NCI-H2171 treated with DMSO at 0.1 percent for 48 hours (cell line): ENCODE results near the gene ATP2A3.

ENCODE experiments used
- DNase-seq: peaks from one replicate; lab custom pipeline; 2025; lab: John Stamatoyannopoulos, UW

Gene ATP2A3

DNA sequence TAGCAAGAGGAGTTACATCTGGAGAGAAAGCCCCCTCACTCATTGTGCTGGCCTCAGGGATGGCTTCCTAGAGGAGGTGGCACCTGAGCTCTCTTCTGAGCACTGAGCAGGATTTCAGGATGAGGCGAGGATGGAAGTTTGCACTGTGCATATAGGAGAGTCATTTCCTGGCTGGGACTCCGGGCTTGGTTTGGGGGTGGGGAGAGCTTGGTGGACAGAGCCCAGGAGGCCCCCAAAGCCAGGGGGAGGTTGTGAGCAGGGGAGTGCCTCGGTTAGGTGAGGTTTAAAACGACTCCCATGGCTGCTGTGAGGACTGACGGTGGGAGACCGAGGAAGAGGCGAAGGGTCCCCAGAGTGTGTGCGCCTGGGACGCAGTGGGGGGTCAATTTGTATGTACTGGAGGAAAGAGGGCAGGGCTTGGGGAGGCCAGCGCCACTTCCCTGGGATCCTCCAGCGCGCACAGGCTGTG, 72.6 kb downstream of the ATP2A3 start:
- DNase-seq = no peak

DNA sequence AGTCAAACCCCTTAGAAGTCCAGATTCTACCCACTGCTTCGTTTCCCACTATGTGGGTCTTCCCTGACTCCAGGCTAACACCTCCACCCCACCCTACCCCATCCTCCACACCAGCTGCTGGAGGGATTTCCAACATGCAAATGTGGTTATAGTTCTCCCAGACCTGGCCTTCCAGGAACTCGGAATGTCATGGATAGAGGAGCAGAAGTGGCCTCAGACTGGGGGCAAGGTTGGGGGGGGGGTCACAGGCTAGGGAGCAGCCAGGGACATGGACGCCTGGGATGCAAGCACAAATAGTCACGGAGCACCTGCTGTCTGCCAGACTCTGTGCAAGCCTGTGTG, 73.4 kb downstream of the ATP2A3 start:
- DNase-seq = no peak

DNA sequence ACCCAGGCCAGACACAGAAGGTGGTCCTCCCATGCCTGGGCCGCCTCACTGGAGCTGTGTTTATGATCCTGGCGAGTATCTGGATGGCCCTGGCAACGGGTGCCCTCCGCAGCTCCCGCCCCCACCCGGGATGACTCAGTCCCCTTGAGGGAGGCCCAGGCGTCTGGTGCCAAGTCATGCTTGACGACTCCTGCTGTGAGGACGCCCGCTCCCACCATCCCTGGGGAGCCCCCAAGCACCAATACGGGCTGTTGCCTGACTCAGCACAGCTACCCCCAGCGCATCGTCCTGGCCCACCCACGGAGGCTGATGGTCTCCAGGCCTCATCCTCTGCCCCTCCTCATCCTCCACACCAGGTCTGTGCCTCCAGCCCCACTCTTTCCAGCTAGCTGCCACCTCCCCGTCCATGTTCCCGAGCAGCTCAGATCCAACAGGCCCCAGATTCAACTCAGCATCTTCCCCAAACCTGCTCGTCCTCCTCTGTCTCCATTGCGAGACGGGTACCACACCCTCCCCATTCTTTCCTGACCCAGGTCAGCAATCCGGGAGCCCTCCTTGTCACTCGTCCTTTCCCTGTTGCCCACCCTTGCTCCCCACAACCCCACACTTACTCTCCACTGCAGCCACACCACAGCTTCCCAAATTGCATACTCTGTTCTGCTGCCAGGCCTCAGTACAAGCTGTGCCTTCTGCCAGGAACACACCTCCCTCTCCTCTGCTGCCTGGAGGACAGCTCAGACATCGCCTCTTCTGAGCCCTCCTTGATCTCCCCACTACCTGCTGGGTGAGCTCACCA, 74.0 kb downstream of the ATP2A3 start:
- DNase-seq = peak; percentile 90

DNA sequence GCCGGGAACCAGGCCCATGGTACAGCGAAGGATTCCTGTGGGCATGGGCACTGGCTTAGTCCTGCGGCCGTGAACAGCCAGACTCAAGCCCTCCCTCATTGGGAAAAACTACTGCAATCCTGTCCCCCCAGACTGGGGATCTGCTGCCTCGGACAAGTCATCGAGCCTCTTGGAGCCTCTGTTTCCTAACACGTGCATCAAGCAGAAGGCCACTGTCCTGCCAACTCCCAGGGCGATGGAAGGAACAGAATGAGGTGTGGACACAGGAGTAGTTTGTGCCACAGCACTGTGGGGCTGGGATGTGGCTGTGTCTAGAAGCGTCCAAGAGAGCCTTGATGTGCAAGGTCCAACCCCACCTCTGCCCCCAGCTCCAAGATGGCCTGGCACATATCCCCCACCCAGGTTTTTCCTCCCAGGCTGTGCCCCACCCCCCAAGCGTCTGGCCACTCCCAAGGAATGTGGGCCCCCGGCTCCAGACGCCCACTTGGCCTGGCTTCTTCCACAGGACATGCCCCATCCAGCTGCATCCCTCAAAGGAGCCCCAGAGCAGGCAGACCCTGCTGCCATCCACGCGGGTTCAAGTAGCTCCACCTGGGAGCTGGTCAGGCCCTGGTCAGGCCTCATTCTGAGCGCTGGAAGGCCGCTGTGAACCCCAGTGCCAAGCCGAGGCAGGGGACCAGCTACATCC, 74.8 kb downstream of the ATP2A3 start:
- no peak for DNase-seq

DNA sequence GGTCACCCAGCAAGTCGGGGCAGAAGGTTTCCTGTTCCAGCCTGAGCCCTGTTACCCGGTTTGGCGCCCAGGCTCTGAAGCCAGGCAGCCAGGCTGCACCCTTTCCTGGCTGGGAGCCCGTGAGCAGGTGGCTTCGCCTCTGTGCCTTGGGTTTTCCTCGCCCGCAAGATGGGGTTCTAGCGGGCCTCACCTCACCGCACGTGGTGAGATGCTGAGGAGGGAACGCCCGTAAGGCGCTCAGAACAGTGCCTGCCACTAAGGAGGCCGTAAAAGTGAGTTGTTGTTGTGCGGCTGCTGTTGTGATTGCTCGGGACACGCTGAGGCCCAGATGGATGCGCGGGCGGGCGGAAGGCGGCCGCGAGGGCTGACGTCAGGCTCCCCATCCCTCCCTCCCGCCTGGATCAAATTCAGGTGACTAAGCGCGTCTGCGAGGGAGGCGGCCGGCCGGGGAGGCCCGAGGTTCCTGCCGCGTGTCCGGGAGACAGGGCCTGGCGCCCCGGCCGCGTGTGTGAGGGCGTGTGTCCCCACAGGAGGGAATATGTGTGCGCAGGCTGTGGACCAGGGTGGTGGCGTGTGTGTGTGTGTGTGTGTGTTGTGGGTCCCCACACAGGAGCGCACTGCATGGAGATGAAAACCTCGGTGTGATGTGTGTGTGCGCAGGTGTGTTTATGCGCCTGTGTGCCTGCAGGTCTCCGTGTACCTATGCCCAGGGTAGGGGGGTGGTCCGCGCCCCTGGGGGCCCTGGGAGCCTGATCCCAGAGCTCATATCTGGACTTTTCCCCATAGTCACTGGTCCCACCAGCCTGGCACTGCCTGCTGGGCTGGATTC, 75.7 kb downstream of the ATP2A3 start:
- DNase-seq = peak; percentile 97

DNA sequence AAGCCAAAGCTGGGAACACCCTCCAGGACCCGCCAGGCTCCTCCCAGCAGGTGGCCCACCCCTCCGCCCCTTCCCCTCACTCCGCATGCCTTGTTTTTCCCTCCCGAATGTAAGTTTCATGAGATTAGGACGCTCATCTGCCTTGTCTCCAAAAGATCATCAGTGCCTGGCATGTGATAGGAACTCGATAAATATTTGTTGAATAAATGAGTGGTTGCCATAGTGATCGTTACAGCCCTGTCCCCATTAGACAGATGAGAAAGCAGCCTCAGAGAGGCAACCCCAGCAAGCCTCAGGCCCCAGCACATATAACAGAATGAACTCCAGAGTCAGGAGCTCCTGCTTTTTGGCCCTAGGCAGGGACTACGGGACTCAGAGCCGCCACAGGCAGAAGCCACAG, 76.4 kb downstream of the ATP2A3 start:
- DNase-seq = peak; percentile 70

DNA sequence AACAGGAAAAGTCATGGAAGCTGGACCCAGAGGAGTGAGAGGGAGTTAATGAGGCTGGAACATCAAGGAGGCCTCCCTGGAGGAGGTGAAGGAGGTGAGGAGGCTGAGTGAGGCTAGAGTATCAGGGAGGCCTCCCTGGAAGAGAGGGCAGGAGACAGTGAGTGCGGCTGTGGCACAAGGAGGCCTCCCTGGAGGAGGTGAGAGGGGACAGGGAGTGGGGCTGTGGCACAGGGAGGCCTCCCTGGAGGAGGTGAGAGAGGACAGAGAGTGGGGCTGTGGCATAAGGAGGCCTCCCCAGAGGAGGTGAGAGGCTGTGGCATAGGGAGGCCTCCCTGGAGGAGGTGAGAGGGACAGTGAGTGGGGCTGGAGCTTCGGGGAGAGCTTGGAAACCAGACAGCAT, 76.8 kb downstream of the ATP2A3 start:
- DNase-seq = no peak

DNA sequence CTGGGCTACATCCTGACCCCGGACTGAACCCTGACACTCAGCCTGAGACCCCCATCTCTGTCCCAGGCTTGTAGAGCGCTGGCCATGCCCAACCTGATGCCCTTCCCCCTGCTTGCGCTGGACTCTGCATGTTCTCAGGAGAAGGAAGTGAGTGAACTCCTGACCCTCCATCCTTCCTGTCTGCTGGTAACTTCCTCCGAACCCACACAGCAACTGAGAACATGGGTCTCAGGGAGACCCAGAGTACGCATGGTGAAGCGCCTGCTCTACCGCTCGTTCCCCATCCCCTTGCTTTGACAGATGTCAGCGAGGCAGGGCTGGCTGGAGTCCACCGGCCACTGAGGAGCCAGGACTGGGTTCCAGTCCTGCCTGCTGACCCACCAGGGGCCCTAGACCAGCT, 77.5 kb downstream of the ATP2A3 start:
- no peak for DNase-seq

DNA sequence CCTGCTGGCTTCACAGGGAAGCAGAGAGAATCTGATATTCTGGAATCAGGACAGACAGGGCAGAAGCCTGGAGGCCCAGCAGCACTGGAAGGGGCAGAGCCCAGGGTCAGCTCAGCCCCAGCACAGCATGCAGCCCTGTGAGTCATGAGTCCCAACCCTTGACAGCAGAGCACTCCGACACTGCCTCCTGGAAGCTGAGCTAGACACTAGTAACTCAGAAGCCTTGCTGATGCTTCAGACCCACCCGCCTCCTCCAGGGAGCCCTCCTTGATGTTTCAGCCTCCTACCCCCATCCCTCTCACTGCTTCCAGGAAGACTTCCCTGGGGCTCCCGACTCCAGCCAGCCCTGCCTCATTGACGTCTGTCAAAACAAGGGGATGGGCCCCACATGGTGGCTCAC, 78.3 kb downstream of the ATP2A3 start:
- DNase-seq = no peak

DNA sequence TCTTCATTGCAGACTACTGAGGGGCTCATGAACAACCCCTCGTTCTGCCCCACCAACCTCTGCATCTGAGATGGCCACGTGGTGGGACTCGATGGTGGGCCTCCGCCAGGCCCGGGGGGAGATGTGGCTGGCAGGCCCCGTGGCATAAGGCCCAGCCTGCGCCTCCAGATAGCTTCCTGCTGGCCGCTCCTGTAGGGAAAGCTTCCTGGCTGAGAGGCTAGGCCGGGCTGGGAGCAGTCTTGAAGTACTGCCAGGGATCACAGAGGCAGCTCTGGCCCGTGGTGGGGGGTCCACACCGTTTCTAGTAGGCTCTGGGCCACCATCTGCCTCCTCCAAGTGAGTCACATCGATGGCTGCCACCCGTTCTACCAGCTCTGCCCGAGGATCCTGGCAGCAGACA, 79.0 kb downstream of the ATP2A3 start:
- no peak for DNase-seq

DNA sequence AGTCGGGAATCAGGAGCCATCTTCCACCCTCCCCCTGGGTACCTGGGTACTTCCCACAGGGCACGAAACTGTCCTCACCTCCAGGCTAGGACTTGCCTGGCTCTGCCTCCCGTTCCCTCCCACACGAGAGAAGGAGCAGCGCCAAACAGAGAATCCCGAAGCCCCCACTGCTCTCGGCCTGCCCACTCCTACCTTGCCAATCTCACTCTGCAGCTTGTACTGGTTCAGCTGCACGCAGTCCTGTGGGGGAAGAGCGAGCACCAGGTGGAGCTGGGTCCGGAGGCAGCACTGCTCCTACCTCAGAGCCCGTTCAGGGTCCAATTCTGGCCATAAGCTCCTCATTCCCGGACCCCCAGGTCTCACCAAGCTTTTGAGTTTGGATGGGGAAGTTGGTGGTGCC, 80.0 kb downstream of the ATP2A3 start:
- DNase-seq = no peak

DNA sequence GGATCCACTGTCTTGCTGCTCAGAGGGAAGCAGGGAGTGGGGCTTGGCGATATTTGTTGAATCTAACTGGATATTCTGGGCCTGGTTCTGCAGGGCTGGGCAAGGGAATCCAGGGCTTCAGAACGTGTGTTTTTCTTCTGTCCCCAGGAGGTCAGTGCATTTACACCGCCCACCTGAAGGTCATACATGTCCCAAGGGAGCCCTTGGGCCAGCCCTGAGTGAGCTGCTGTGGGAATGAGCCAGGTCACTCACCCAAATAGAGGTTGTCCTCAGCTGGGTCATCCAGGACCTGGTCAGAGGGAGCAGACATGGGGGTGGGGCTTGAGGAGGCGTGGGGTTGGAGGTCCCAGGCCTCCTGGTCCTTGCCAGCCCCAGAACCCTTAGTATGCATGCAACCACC, 82.0 kb downstream of the ATP2A3 start:
- DNase-seq = no peak

DNA sequence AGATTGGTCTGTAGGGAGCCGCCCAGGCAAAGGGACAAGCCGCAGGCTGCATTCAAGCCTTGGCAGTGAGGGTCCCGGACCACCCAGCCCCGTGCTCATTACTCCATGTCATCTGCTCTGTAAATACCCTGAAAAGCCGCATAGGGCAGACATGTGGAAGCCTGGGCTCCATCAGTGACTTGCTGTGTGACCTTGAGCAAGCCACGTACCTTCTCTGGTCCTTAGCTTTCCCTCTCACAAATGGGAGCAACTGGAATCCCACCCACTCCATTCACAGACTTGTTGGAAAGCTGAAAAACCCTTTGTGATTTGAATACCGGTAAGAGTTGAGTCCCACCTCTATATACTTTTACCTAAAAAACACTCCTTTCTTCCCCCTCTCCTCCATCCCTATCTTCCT, 83.3 kb downstream of the ATP2A3 start:
- no peak for DNase-seq

DNA sequence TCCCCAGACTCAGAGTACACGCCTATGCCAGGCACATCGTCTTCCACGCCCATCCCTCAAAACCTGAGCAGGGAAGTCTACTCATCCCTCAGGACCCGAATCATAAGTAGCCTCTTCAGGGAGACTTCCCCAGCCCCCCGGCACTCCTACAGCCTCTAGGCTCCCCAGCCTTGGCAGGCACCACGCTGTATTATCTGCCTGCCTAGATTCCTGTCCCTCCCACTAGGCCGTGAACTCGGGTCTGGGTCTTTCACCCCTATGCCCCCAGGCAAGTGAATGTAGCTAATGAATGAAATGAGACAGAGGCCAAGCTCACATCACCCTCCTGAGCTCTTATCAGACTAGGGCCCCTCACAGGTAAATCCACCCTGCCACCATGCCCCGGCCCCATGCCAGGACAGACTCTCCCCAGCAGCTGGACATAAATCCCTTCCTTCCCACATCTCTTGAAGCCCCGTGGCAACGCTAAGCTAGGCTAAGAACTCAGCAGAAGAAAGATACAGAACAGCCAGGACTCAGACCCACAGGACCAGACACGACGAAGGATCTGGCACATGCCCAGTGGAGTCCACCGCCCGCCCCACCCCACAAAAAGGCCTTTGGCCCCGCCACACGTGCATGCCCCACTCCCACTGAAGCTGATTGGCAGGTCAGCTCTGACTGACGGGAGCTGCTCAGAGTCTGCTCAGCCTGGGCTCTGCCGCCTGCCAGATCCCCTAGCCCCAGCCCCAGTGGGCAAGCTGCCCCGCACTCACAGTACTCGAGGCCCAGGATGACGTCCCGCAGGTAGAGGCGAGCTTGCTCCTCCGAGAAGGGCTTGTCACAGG, 84.4 kb downstream of the ATP2A3 start:
- DNase-seq = no peak

DNA sequence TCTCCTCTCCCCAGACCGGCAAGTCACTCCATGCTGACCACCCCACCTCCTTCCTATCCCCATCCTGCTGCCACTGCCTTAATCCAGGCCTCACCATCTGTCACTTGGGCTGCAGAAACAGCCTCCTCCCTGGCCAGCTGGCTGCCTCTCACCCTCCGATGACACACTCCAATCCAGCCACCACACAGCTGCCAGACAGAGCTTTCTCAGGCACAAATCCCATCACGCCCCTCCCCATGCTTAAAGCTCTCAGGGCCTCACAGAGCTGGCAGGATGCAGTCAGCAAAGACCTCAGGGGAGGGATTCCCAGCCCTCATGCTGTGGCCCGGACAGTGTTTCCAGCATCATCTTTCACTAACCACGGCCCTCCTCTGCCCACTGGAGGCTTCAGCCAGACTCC, 85.1 kb downstream of the ATP2A3 start:
- peak; percentile 94 for DNase-seq

DNA sequence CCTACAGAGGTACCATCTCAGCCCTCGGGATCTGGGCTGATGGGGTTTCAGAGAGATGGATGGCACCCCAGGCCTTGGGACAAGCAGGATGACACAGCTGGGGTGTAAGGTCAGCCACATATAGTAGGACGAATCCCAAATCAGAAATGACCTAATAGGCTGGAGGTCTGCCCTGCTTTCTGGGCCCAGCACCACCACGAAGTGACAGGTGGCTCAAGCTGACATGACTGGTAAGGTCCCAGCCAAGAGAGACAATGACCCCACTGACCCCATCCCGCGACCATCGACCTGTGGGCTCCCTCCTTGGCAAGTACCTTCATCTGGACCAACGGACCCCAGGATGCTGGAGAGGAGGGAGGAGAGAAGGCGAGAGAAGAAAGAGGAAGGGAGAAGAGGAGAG, 87.0 kb downstream of the ATP2A3 start:
- no peak for DNase-seq

DNA sequence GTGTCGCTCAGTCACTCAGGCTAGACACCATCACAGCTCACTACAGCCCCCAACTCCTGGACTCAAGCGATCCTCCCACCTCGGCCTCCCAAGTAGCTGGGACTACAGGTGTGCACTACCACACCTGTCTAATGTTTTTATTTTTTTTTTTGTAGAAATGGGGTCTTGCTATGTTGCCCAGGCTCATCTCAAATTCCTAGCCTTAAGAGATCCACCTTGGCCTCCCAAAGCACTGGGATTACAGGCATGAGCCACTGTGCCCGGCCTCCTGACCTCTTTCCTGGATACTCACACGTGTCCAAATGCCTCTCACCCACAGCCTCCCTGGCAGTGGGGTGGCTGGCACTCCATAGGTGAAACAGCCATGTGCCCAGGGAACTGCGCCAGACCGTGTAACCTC, 88.9 kb downstream of the ATP2A3 start:
- DNase-seq = no peak
